Activated naive CD4-positive, alpha-beta T cell treated with anti-CD3 and anti-CD28 coated beads, Interleukin-2, amount 50 U/mL, for 72 hours (primary cell): ENCODE results near the gene EMC10. TPM values are rescaled to one million over a fixed set of nuclear protein-coding genes. Genes with fewer than 3 reads are reported as not detected.
A peak's percentile ranks its signal among the peaks of the same experiment; 100 is the strongest.
"Not testable (repeated sequence)": the region's sequence is repeated elsewhere in the genome, so short reads cannot be mapped to it uniquely, and the experiment has no call there.

Source experiments
- ATAC-seq, 2 donors: fragments of 150-1000 bp; cut with Tn5 transposase; 2 replicates each; pipeline ENCODE4 v1.10.0; 2021; ENCODE audit warnings: mild to moderate bottlenecking in 2 of 2, moderate library complexity in 2 of 2
- DNase-seq, 2 donors: peaks; one replicate each; pipeline ENCODE4 v3.0.0; 2021 to 2022; ENCODE audit warnings: low spot score in 2 of 2
- H3K27ac Mint-ChIP-seq, 2 donors: one replicate each; pipeline ENCODE4 v1.8.0; 2022; ENCODE audit warnings: mild to moderate bottlenecking in 2 of 2, mixed read lengths in 2 of 2
- H3K36me3 Mint-ChIP-seq, 2 donors: one replicate each; pipeline ENCODE4 v1.8.0; 2022; ENCODE audit warnings: mixed read lengths in 2 of 2
- H3K9me3 Mint-ChIP-seq, 2 donors: one replicate each; pipeline ENCODE4 v1.8.0; 2022; ENCODE audit warnings: mixed read lengths in 2 of 2
- total RNA-seq, 2 donors: library from RNA; stranded (reverse); gene quantifications; one replicate each; pipeline ENCODE4 v1.2.3, GENCODE V29; 2022

The EMC10 gene
- total RNA-seq, 2 donors from 2014 or later = 27.3 to 45.5 TPM

DNA sequence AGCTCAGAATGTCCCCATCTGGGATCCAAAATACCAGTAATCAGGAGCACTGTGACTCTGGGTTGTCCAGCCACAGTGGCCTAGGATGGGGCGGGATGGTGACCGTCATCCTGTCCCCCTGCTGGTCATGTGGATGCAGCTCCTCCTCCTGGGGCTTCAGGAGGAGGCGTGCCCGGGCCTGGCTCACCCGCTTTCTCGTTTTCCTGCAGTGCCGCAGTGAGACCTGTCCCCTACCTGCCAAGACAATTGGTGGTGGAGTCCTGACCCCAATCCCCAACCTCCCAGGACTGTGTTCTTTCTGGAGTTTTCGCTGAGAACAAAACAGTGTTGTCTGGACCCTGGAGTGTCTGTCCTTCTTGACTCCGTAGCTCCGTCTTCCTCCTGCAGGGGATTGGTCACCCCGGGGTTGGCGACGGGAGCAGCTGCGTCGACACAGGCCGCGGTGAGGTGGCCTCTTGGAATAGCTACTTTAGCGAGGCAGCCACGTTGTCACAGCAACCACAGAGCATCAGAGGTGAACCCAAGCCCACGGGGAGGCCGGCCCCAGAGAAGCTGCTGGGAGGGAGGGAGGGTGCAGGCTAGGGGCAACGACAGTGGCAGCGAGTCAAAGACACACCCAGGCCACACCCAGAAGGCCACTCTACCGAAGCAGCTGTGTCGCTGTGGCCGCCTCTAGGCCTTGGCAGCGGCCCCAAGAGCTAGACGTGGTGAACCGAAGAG lies 10.2 kb upstream of the EMC10 start:
- H3K9me3 Mint-ChIP-seq = no peaks in the 10 kb centered on the region
- H3K36me3 Mint-ChIP-seq = no peaks in the 10 kb centered on the region
- DNase-seq (no peak), ATAC-seq (no peak)
- H3K27ac Mint-ChIP-seq = no peak overlapping the region

DNA sequence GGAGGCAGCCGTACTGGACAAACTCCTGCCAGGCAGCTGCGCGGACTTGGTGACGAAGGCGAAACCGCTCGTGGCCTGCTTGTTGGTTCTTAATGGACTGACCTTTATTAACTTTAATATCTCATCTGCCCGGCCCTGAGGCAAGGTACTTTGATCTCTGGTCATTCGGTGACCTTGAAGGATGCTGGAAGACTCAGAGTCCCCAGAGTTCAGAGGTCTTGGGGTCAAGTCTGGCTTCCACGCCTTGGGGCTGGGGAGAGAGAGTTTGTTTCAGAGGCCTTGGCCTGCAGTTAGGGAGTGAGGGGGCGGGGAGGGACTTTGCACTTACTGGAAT lies 9.6 kb upstream of the EMC10 start:
- DNase-seq = no peak
- no peak for ATAC-seq
- H3K27ac Mint-ChIP-seq = no peak overlapping the region
- H3K36me3 Mint-ChIP-seq = no peaks in the 10 kb centered on the region
- H3K9me3 Mint-ChIP-seq = no peaks in the 10 kb centered on the region

DNA sequence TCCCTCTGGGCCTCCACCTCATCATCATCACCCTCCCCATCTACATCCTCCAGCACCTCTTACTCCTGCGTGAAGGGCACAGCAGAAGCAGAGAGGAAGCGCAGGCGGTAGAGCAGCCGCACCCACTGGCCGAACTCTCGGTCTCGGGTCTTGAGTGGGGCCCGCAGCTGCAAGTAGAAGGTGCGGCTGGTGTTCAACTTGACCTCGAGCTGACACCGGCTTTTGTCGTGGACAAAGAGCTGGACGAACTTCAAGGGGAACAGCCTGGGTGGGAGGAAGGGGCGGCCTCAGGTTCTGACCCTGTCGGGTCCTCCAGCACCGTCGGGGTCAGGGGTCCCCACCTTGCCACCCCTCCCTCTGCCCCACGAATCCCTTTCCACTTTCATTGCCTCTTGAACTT lies 8.7 kb upstream of the EMC10 start:
- DNase-seq (no peak), ATAC-seq (no peak)
- H3K9me3 Mint-ChIP-seq = no peaks in the 10 kb centered on the region
- H3K27ac Mint-ChIP-seq = no peak overlapping the region
- no peaks in the 10 kb centered on the region for H3K36me3 Mint-ChIP-seq

DNA sequence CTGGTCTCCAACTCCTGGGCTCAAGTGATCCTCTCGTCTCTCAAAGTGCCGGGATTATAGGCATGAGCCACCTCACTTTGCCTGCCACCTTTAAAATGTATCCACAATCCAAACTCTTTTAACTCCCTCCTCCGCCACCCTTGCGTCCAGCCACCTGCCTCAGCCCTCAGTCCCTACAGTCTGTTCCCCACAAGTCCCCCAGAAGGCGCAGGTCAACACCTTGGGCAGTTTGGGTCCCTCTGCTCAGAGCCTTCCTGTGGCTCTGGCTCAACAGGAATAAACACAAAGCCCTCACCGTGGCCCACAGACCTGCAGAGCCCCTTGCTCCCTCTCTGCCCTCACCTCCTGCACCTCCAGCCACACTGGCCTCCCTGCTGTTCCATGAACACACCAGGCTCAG lies 7.5 kb upstream of the EMC10 start:
- no peaks in the 10 kb centered on the region for H3K36me3 Mint-ChIP-seq
- no peak for ATAC-seq
- DNase-seq = no peak
- H3K27ac Mint-ChIP-seq = no peak overlapping the region
- no peaks in the 10 kb centered on the region for H3K9me3 Mint-ChIP-seq

DNA sequence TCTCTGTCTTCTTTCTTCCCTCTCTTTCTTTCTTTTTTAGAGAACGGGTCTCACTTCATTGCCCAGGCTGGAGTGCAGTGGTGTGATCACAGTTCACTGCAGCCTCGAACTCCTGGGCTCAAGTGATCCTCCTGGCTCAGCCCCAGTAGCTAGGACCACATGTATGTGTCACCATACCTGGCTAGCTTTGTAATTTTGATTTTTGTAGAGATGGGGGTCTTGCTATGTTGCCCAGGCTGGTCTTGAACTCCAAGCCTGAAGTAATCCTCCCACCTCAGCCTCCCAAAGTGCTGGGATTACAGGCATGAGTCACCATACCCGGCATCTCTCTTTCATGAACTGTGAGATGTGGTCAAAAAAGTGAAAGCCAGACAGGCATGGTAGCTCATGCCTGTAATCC lies 3.0 kb upstream of the EMC10 start:
- DNase-seq, H3K9me3 Mint-ChIP-seq, H3K27ac Mint-ChIP-seq, ATAC-seq: not testable (repeated sequence)
- peaks cover 7 to 14% of the 10 kb centered on the region in 2 donors for H3K36me3 Mint-ChIP-seq

DNA sequence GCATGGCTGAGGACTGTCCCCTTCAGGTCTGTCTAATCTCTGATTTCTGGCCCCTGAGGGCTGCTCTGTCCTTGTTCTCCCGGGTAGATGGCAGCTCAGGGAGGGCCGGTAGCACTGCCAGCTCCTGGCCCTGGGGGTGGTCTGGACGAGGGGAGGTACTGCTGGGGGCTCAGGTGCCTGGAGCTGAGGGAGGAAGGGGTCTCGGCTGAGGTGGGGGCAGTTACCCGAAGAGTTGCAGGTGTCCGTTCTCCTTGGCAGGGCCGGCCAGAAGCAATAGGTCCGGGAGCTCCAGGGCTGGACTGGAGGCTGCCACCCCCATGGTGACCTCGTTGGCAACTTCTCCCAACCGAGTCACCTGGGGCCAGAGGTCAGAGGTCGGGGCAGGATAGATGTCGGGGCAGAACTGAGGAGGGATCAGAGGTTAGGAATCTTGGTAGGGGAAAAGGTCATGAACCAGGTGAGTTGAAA lies 1.2 kb upstream of the EMC10 start:
- no peaks in the 10 kb centered on the region for H3K9me3 Mint-ChIP-seq
- ATAC-seq (no peak), DNase-seq (no peak)
- H3K36me3 Mint-ChIP-seq = peaks cover 7 to 20% of the 10 kb centered on the region in 2 donors
- peak overlapping the region; percentile 61 to 91 for H3K27ac Mint-ChIP-seq

- H3K36me3 Mint-ChIP-seq = peaks cover 7 to 20% of the 10 kb centered on the region in 2 donors
- ATAC-seq = peak in 1 of 2 donors; percentile 17
- no peak for DNase-seq
- no peaks in the 10 kb centered on the region for H3K9me3 Mint-ChIP-seq
- peak overlapping the region; percentile 91 for H3K27ac Mint-ChIP-seq
Measured at GRCh38 chr19:50475736-50476223, 527 bp upstream of the EMC10 start.

DNA sequence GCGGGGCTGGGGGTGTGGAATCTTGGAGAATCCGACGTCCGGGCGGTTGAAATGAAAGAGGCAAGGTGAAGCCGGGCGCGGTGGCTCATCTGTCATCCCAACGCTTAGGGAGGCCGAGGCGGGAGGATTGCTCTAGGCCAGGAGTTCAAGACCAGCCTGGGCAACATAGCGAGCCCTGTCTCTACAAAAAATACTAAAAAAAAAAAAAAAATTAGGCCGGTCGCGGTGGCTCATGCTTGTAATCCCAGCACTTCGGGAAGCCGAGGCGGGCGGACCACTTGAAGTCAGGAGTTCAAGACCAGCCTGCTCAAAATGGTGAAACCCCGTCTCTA lies 566 bp downstream of the EMC10 start:
- ATAC-seq = no peak
- Mint-ChIP-seq H3K9me3 (no peaks in the 10 kb centered on the region), H3K27ac (peak overlapping the region; percentile 91 to 98), H3K36me3 (peaks cover 7 to 20% of the 10 kb centered on the region in 2 donors)
- no peak for DNase-seq

DNA sequence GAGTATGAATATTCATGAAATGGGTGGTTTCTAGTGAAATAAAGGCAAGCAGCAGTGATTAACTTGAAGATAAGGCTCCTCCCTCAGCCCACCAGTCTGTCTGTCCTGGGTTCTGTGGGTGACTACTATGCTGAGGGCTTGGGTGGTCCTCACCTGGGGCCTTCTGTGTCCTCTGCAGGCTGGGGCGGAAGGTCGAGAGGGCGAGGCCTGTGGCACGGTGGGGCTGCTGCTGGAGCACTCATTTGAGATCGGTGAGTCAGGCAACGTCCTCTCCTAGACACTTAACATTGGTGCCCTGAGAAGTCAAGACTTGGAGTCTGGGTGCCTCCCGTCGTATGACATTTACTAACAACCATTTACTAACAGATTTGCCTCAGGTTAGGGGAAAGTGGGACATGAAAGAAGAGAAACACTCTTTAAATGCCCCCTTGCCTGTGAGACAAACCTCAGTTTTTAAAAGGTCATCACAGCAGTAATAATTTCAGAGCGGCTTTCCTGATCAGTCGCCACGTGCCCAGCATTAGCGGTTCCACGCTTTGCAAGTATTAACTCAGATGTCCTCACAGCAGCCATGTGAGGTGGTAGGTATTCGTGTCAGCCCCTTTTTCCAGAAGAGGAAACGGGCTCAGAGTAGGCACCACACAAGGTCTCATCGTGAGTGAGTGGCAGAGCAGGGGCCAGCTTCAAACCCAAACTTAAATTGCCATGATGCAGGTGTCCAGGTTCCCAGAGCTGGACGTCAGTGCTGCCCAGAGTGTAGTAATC lies 1.6 kb downstream of the EMC10 start:
- no peak for DNase-seq
- no peak for ATAC-seq
- Mint-ChIP-seq H3K9me3 (no peaks in the 10 kb centered on the region), H3K36me3 (peaks cover 7 to 20% of the 10 kb centered on the region in 2 donors), H3K27ac (peak overlapping the region; percentile 91 to 98)

DNA sequence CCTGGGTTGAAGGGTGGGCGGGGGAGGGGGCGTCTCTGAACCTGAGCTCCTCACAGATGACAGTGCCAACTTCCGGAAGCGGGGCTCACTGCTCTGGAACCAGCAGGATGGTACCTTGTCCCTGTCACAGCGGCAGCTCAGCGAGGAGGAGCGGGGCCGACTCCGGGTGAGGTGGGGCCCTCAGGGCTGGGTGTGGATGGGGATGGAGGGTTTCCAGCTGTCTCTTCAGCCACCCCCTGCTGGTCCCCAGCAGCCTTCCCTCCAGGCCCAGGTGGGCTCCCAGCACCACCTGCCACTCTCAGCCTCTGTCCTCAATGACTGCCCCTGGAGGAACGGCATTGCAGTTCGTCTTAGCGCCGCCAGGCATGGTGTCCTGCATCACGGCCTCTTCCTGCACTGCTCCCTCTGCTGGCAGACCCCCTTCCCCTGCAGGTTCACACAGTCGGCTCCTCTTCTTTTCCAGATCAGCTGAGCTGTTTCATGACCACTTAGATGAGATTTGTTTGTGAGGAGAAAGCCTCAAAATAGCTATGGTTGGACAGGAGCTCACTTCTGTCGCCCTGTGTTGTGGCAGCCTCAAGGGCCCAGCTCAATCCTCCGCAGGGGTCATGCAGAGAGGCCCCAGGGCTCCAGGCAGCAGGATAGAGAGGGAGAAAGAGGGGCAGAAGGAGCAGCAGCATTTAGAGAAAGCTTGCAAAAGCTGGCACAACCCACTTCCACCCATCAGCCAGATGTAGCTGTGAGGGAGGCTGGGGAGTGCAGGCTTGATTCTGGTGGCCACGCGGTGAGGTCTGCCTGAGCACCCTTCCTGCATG lies 2.8 kb downstream of the EMC10 start:
- ATAC-seq = no peak
- no peaks in the 10 kb centered on the region for H3K9me3 Mint-ChIP-seq

DNA sequence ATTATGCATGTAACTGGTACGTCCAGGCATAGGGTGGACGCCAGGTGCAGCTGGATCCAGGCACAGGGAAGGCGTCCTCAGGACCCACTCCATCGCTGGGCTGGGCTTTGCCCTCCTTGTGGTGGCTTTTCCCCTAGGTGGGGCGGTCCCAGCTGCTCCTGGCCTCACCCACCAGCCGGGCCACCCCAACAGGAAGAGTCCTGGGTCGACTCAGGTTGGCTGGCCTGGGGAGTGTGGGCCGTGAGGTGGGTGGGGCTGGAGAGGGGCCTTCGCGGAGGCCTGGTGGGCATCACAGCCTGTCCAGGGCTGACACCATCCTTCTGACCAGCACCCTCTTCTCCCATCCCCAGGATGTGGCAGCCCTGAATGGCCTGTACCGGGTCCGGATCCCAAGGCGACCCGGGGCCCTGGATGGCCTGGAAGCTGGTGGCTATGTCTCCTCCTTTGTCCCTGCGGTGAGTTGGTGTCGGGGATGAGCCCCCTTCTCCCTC lies 3.5 kb downstream of the EMC10 start:
- no peak for ATAC-seq
- H3K9me3 Mint-ChIP-seq = no peaks in the 10 kb centered on the region
- no peak overlapping the region for H3K27ac Mint-ChIP-seq
- peaks cover 11 to 26% of the 10 kb centered on the region in 2 donors for H3K36me3 Mint-ChIP-seq
- no peak for DNase-seq

More for the DNA sequence above, 2.8 kb downstream of the EMC10 start:
- Mint-ChIP-seq H3K36me3 (peaks cover 11 to 26% of the 10 kb centered on the region in 2 donors), H3K27ac (peak overlapping the region; percentile 52 to 53)
- DNase-seq = no peak

DNA sequence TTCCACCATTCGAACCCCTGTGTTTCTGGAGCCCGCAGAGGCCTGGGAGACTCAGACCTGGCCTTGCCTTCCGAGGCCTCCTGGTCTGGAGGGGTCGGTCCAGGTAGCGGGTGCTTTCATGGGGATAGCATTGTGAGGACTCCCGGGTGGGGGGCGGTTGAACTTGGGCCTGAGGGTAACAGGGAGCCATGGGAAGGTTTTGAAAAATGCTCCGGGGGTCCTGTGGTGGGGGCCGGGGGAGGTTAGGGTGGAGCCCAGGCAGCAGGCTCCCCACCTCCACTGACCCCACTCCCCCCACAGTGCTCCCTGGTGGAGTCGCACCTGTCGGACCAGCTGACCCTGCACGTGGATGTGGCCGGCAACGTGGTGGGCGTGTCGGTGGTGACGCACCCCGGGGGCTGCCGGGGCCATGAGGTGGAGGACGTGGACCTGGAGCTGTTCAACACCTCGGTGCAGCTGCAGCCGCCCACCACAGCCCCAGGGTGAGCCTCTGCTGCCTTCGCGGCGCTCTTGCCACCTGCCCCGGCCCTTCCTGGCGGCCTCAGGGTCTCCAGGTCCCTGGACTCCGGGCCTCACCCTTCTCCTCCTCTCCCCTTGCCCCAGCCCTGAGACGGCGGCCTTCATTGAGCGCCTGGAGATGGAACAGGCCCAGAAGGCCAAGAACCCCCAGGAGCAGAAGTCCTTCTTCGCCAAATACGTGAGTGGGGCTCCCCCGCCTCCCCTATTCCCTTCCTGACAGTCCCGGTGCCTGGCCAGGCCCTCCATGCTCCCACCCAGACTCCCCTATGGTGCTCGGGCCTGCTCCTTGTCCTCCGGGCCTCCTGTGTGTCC lies 4.2 kb downstream of the EMC10 start:
- no peak for DNase-seq
- no peak for ATAC-seq
- H3K9me3 Mint-ChIP-seq = peaks cover 0 to under 1% of the 10 kb centered on the region in 2 donors
- peaks cover 11 to 32% of the 10 kb centered on the region in 2 donors for H3K36me3 Mint-ChIP-seq
- peak overlapping the region; percentile 56 to 77 for H3K27ac Mint-ChIP-seq

DNA sequence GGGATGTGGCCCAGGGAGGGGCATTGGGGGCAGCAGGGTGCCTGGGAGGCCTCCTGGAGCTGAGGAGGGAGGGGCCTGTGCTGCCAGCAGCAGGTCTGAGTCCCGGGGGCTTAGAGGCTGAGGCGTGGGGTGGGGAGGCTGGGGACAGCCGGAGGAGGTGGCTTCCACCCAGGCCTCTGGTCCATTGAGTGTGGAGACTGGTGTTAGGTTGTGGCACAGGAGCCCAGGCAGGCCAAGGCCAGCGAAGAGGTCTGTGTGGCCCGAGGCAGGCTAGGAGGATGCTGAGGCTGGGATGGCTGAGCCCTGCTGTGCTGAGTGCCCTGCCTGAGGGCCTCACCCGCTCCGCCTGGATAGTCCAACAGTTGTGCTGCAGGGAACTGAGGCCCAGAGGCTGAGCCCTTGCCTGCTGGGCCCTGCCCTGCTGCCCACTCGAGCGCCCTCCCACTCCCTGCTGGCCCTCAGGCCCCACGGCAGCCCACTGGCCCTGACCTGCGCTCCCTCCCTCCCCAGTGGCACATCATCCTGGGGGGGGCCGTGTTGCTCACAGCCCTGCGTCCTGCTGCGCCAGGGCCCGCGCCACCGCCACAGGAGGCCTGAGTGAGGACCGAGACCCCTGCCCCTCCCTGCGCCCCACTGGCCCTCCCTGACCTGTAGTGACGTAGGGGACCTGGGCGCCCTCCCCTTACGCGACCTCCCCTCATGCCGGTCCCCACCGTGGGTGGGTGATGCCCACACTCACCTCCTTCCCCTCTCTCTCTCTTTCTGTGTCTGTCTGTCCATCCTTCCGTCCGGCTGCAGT lies 5.2 kb downstream of the EMC10 start:
- ATAC-seq = no peak
- Mint-ChIP-seq H3K27ac (peak overlapping the region in 1 of 2 donors; percentile 56), H3K9me3 (peaks cover 0 to 4% of the 10 kb centered on the region in 2 donors), H3K36me3 (peaks cover 11 to 39% of the 10 kb centered on the region in 2 donors)
- DNase-seq = no peak

GRCh38 chr19:50482271-50482855 lies 6.1 kb downstream of the EMC10 start:
- Mint-ChIP-seq H3K36me3 (peaks cover 9 to 40% of the 10 kb centered on the region in 2 donors), H3K27ac (no peak overlapping the region), H3K9me3 (peaks cover 0 to 4% of the 10 kb centered on the region in 2 donors)
- no peak for DNase-seq
- ATAC-seq = no peak

DNA sequence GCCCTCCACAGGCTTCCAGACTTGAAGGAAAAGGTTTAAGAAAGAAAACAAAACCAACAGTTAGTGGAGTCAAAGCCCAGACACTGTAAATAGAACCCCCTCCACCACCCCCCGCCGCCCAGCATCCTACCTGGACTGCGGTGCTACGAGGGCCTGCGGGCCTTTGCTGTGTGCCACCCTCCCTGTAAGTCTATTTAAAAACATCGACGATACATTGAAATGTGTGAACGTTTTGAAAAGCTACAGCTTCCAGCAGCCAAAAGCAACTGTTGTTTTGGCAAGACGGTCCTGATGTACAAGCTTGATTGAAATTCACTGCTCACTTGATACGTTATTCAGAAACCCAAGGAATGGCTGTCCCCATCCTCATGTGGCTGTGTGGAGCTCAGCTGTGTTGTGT lies 6.6 kb downstream of the EMC10 start:
- no peak for DNase-seq
- no peak overlapping the region for H3K27ac Mint-ChIP-seq
- H3K9me3 Mint-ChIP-seq = peaks cover 0 to 4% of the 10 kb centered on the region in 2 donors
- peaks cover 4 to 35% of the 10 kb centered on the region in 2 donors for H3K36me3 Mint-ChIP-seq
- ATAC-seq = no peak
